ENCODE data around the gene CDC42BPB.

Gene CDC42BPB

GRCh38 chr14:102991376-102991775 lies 66.0 kb downstream of the CDC42BPB start:
- DNase-seq (ENCODE audit: low spot score) = no peak

GRCh38 chr14:102988054-102988453 lies 69.3 kb downstream of the CDC42BPB start:
- no peak for DNase-seq (ENCODE audit: low spot score)

- no peak for DNase-seq (ENCODE audit: low spot score)
Measured at GRCh38 chr14:102986810-102987579, 70.4 kb downstream of the CDC42BPB start.

- no peak for DNase-seq (ENCODE audit: low spot score)
Measured at GRCh38 chr14:102985665-102986064, 71.7 kb downstream of the CDC42BPB start.

DNA sequence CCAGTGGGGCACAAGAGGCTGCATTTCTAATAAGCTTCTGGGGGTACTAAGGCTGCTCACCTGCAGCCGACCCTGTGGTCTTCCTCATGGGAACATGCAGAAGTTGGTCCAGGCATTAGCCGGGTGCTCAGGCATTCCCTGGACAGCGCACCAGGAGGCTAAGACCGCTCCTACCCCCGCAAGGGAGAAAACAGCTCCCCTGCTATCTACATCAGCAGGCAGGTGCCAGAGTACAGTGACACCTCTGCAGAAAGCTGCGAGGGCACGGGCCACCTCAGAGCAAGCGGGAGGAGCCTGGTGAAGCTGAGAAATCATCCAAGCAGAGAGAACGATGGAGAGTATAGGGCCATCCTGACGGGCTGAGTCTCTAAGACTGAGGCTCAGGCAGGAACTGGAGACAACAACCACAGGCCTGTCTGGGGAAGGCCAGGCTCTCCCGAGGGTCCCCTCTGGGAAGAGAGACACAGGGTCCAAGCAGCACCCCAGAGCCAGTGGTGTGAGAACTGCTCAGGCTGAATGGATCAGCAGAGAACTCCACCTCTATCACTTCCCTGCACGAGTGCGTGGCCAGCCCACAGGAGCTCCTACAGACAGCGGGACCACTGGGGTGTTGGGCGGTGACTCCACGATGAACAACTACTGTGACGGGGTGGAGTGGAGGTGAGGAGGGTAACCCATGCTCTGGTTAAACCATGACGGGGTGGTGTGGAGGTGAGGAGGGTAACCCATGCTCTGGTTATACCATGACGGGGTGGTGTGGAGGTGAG lies 72.8 kb downstream of the CDC42BPB start:
- DNase-seq (ENCODE audit: low spot score) = no peak

DNA sequence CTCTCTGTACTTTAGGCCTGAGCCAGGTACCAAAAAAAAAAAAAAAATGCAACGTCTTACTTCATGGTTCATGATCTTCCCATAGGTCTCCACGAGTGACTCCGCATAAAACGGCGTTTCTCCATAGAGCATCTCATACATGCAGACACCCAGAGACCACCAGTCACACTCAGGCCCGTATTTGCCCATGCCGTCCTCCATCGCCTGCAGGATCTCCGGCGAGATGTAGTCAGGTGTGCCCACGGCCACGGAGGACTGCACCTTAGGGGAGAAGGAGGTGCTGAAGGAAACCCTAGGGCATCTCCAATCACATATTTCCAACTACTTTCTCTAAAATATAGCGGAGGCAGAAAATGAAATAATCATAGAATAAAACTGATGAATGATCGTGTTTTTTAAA lies 73.9 kb downstream of the CDC42BPB start:
- DNase-seq (ENCODE audit: low spot score) = no peak

DNA sequence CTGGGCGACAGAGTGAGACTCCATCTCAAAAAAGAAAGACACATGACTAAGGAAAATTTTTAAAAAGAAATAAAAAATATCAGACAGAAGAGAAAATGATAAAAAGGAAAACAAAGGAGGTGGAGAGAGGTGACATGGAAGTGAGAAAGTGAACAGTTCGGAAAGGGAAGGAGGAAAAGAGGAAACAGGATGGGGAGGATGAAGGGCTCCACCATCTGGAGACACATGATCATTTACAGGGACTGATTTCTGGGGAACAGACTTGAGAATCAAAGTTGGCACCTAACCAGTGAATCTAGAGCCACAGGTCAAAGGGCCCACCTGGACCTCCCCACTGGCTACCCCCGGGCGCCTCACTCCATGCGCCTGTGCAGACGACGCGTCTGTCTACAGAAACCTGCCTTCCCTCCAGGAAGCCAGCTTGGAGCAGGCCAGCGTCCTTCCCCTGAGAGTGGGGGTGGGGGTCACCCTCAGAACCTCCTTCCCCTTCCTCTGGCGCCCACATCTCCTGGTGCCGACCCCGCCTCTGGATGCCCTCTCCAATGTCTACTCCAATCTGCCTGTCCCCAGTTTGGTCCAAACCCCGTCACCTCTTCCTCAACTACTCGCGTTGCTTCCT lies 74.4 kb downstream of the CDC42BPB start:
- no peak for DNase-seq (ENCODE audit: low spot score)

GRCh38 chr14:102980409-102980810 lies 76.9 kb downstream of the CDC42BPB start:
- DNase-seq (ENCODE audit: low spot score) = no peak

DNA sequence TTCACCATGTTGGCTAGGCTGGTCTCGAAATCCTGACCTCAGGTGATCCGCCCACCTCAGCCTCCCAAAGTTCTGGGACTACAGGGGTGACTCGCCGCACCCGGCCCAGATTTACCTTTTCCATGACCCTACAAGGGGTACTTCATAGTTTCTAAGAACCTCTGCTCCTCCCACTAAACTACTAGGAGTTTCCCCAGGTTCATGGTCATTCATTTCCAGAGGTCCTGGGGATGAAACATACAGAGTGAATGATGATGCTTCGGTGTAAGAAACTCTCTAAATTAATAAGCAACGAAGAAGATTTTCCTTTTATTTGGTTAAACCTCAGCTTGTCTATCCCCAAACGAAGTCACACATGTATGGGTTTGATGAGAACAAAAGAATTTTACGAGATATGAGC lies 77.9 kb downstream of the CDC42BPB start:
- no peak for DNase-seq (ENCODE audit: low spot score)

GRCh38 chr14:102977475-102977874 lies 79.9 kb downstream of the CDC42BPB start:
- DNase-seq (ENCODE audit: low spot score) = no peak

DNA sequence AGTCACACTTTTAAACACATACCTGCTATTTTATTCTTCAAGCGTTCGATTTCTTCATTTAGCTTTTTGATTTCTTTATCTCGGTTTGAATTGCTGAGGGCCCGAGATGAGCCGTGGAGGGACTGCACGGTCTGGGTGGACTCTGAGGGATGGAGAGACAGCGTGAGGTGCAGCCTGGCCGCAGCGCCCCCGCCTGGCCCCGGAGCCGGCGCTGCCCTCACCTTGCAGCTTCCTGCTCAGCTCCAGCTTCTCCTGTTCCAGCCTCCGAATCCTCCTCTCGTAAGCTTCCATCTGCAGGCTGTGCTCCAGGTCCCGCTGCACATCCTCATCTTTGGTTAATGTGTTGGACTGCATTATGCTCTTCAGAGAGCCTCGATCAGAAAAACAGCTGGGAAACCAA lies 81.7 kb downstream of the CDC42BPB start:
- DNase-seq (ENCODE audit: low spot score) = no peak

DNA sequence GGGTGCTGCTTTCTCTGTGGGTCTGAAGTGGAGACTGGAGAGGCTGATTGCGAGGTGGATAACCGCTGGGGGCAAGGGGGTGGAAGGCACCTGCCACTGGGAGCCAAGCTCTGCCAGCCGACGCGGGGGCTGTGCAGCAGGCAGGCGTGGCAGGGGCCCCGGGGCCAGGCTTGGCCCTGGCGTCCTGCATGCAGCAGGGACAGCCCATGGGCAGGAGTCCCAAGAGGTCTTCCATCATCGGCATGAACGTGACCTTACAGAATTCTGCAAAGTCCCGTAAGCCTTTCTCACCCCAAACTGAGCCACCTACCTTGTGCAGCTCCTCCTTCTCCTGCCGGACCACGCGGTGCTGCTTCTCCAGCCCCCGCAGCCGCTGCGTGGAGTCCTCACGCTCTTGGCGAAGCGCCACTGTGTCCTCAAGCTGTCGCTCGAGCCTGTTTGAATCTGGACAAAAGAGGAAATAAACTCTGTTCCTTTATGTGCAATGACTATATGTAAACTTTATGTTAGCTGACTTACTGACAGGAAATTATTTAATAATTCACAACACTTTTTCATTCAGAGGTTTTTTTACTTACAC lies 83.6 kb downstream of the CDC42BPB start:
- DNase-seq (ENCODE audit: low spot score) = no peak

DNA sequence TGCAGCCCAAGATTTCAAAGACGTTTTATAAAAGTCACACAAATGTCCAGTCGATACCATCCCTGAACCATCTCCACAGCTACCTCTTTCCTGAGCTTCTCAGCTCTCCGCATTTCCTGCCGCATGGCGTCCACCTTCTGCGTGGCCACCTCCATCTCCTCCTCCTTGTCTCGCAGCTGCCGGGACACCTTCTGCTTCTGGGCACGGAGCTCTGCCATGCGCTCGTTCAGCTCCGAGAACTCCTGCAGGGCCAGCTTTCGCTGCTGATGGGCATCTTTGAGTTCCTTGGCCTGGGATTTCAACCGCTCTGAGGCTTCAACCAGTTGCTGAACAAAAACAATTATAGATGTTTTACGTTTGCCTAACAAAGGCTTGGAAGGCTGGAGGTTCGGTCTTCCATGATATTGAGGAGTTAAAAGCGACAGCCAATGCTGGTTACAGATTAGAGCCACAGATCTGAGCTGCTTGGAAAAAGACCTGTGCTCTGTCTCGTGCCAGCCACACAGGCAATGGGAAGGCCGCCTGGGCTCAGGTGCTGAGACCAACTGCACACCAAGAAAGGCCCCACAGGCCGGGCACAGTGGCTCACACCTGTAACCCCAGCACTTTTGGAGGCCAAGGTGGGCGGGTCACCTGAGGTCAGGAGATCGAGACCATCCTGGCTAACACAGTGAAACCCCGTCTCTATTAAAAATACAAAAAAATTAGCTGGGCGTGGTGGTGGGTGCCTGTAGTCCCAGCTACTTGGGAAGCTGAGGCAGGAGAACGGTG lies 85.3 kb downstream of the CDC42BPB start:
- no peak for DNase-seq (ENCODE audit: low spot score)

DNA sequence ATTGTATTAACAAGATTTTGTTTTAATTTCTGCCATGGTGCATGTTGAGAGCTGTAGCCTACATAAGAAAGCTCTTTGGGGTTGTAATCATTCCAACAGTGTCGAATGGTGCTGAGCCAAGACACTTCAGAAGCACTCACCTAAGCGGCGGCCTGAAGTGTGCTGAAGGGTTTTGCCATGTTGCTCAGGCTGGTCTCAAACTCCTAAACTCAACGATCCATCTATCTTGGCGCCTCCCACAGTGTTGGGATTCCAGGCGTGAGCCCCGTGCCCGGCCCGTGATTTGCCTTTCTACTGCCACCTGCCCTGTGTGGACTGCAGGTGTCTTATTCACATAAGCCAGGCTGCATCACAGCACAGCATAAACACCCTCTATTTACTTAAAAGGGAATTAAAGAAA lies 86.0 kb downstream of the CDC42BPB start:
- no peak for DNase-seq (ENCODE audit: low spot score)

DNA sequence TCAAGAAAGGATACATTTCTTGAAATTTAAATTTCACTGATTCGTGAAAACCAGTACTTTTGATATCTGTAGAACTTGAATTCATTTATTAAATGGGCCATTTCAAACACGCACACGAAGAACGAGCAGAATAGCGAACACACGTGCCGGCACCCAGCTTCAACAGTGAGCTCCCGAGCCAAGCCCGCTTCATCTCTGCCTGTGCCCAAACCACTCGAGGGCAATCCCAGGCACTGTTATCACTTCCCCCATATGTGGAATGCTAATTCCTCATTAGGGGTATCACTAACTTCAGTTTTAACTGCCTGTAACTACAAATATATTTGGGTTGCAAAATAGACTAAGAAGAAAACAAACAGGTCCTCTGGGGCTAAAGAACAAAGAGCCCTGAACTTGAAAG lies 86.9 kb downstream of the CDC42BPB start:
- DNase-seq (ENCODE audit: low spot score) = no peak

GRCh38 chr14:102969901-102970300 lies 87.4 kb downstream of the CDC42BPB start:
- no peak for DNase-seq (ENCODE audit: low spot score)

- DNase-seq (ENCODE audit: low spot score) = no peak
Measured at GRCh38 chr14:102969060-102969791, 88.1 kb downstream of the CDC42BPB start.

- DNase-seq (ENCODE audit: low spot score) = no peak
Measured at GRCh38 chr14:102968306-102968705, 89.0 kb downstream of the CDC42BPB start.

DNA sequence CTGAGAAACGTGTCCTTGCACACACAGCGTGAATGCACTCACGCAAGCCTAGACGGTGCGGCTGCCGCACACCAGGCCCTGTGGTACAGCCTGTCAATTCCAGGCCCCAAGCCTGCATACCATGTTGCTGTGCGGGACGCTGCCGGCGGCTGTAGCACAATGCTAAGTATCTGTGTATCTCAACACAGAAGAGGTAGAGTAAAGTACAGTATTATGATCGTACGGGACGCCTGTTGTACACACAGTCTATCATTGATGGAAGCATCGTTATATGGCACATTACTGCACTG lies 89.9 kb downstream of the CDC42BPB start:
- no peak for DNase-seq (ENCODE audit: low spot score)

- DNase-seq (ENCODE audit: low spot score) = no peak
Measured at GRCh38 chr14:102966681-102967505, 90.5 kb downstream of the CDC42BPB start.

All from D341Med (cell line).